ENCODE results near the gene KMT2C. TPM values are rescaled to one million over a fixed set of nuclear protein-coding genes. Genes with fewer than 3 reads are reported as not detected.

KMT2C gene
- total RNA-seq, 2 experiments from 2014 or later, result 66.7 to 74.0 TPM

DNA sequence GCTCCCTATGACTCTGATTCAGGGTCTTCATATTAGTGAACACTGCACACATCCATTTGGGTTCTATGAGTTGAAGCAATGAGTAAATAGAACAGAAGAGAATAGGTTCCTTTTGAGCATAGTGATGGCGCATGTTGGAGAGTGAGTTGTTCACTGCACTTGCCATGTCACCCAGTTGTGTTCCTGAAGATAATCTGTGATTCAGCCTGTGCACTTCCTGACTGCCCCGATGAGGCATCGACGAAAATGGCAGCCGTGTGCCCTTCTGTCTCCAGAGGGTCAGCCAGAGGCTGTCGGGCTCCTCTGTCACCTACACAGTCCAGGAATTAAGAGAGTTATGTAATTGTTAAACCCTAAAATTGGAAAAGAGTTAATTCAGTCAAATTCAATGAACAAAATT is 315.6 kb downstream of the KMT2C start:
- H3K4me1 Mint-ChIP-seq, result peaks cover 10% of the 10 kb centered on the region
- H3K4me3 Mint-ChIP-seq, result no peak overlapping the region
- no peaks in the 10 kb centered on the region for H3K27me3 Mint-ChIP-seq
- peaks cover 71% of the 10 kb centered on the region for H3K36me3 Mint-ChIP-seq (ENCODE audit: low read depth)
- POLR2A ChIA-PET, result no interaction called here
- H3K27ac Mint-ChIP-seq, result no peak overlapping the region
- peaks cover 12% of the 10 kb centered on the region for H3K9me3 Mint-ChIP-seq
- DNase-seq, result no peak
- CTCF ChIA-PET, result no interaction called here

DNA sequence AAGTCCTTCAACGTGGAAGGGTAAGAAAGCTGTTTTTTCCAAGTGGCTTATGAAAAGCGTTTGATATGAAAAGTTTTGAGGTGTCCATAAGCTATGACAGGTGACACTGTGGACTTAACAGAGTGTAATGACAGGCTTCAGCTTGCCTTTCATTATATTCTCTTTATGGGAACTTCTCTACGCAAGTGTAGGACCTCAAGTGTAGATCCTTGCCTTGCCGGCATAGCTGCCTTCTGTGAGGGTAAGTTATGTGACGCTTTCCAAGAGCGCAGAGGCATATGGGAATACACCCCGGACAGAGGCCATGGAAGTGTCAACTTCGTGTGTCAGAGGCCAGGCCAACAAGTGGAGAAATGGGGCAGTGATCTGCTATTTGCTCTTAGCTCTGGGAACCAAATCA is 318.4 kb downstream of the KMT2C start:
- peak overlapping the region; percentile 63 for H3K27ac Mint-ChIP-seq
- H3K9me3 Mint-ChIP-seq, result no peaks in the 10 kb centered on the region
- H3K27me3 Mint-ChIP-seq, result no peaks in the 10 kb centered on the region
- H3K4me1 Mint-ChIP-seq, result peaks cover 2% of the 10 kb centered on the region
- peaks cover 53% of the 10 kb centered on the region for H3K36me3 Mint-ChIP-seq (ENCODE audit: low read depth)
- ChIA-PET POLR2A (interaction anchor here (0.5 to 0.7 kb wide), 2 partner anchors 10 to 480 kb away, joined by 3 read pairs; no protein-coding TSS in a partner anchor), CTCF (no interaction called here)
- no peak for DNase-seq
- H3K4me3 Mint-ChIP-seq, result no peak overlapping the region

DNA sequence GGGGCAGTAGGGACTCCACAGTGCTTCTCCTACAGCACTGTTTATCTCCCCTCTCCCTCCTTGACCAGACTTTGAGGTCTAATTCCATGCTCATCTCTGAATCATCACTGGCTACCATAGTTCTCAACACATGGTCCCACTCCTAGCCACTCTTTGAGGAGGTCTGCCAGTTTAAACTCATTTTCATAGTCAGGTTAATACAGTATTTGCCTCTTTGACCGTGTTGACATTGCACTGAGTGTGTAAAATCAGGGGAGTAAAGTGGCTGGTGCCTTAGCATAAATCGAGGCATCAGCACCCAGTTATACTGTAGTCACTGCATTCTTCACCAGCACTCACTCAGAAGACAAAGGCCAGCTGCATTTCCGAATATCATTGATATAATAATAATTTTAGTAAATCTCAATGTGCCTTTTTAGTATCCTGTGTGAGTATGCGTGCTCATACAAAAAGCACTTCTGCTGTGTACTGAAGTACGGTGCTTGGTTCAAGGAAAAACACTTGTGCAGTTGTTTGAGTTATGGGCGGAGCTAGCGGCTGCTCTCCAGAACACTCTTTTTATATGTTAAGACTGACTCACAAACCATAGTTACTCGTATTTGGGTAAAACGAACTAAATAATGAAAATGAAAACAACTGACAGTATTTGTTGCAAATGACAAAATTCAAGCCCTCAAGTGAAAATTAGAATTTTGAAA is 320.6 kb downstream of the KMT2C start:
- Mint-ChIP-seq H3K4me3 (no peak overlapping the region), H3K36me3 (ENCODE audit: low read depth) (peaks cover 40% of the 10 kb centered on the region), H3K27ac (no peak overlapping the region), H3K27me3 (no peaks in the 10 kb centered on the region), H3K4me1 (no peaks in the 10 kb centered on the region), H3K9me3 (no peaks in the 10 kb centered on the region)
- POLR2A ChIA-PET, result no interaction called here
- CTCF ChIA-PET, result interaction anchor here (1.4 kb wide), 1 partner anchor 13 kb away, joined by 4 read pairs; no protein-coding TSS in a partner anchor
- DNase-seq, result no peak

DNA sequence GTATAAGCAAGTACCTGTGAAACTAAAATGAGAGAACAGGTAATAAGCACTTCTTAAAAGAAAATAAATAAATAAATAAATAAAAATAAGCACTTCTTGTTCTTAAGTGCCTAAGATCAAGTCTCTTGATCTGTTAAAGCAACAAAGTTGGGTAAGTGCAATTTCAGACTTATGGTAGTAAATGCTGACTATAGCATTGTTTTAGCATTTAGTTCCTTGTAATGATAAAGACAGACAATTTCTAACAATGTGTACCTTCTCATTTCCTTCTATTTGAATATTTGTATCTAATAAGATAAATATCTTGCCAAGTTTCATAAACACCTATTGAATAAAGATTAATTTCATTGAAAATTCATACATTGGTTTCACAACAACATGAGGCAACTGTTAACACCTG is 323.0 kb downstream of the KMT2C start:
- ChIA-PET CTCF (no interaction called here), POLR2A (no interaction called here)
- no peaks in the 10 kb centered on the region for H3K9me3 Mint-ChIP-seq
- no peaks in the 10 kb centered on the region for H3K27me3 Mint-ChIP-seq
- H3K4me1 Mint-ChIP-seq, result peaks cover 4% of the 10 kb centered on the region
- no peak overlapping the region for H3K27ac Mint-ChIP-seq
- peaks cover 25% of the 10 kb centered on the region for H3K36me3 Mint-ChIP-seq (ENCODE audit: low read depth)
- no peak for DNase-seq
- no peak overlapping the region for H3K4me3 Mint-ChIP-seq

DNA sequence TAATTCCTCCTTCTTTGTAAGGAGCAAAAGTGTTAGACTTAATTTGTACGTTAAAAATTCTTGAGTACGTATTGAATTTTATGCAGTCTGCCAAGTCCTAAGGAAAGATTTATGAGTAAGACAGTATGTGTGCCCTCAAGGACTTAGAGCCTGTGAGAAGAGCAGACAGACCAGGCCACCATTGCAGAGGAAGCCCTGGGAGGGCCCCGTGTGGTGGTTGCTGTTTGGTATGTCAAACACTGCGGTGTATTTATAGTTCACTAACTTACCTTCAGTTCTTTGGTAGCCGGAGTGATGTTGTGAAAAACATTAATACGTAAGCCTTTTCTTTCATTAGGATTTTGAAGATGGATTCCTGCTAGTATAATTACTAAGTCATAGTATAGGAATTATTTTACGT is 327.4 kb downstream of the KMT2C start:
- ChIA-PET POLR2A (no interaction called here), CTCF (no interaction called here)
- Mint-ChIP-seq H3K27me3 (no peaks in the 10 kb centered on the region), H3K4me1 (peaks cover 4% of the 10 kb centered on the region), H3K27ac (no peak overlapping the region), H3K4me3 (no peak overlapping the region), H3K36me3 (ENCODE audit: low read depth) (peaks cover 17% of the 10 kb centered on the region), H3K9me3 (no peaks in the 10 kb centered on the region)
- DNase-seq, result no peak

DNA sequence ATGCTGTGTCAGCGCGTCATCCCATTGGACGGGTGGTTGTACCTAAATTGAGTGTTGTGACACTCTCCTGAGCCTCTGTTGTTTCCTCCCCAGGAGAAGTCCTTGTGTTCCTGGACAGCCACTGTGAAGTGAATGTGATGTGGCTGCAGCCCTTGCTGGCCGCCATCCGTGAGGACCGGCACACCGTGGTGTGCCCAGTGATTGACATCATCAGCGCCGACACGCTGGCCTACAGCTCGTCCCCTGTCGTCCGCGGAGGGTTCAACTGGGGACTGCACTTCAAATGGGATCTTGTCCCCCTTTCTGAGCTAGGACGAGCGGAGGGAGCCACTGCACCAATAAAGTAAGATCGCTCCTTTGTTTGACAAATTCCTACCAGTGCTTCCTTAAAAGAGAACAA is 327.9 kb downstream of the KMT2C start:
- no peaks in the 10 kb centered on the region for H3K9me3 Mint-ChIP-seq
- H3K36me3 Mint-ChIP-seq (ENCODE audit: low read depth), result peaks cover 17% of the 10 kb centered on the region
- ChIA-PET CTCF (no interaction called here), POLR2A (no interaction called here)
- no peak overlapping the region for H3K27ac Mint-ChIP-seq
- no peak overlapping the region for H3K4me3 Mint-ChIP-seq
- H3K4me1 Mint-ChIP-seq, result peaks cover 4% of the 10 kb centered on the region
- DNase-seq, result no peak
- H3K27me3 Mint-ChIP-seq, result no peaks in the 10 kb centered on the region

DNA sequence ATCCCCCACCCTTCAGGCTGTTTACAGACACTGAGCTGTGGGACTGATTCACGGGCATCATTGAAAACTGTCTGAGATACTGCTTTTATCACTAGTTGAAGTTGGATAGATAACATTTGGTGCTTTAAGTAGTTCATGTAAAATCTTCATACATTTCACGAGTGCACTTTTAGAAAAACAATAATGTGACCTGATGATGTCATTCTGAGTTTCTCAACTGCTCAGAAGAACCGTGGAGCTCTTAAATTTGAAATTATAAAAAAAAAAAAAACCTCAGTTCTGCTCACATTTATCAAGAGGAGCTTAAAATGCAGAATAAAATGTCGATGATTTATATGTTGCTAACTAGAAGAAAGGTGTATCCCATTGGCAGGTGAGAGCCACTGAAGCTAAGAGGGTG is 328.8 kb downstream of the KMT2C start:
- Mint-ChIP-seq H3K36me3 (ENCODE audit: low read depth) (peaks cover 17% of the 10 kb centered on the region), H3K9me3 (no peaks in the 10 kb centered on the region), H3K27me3 (no peaks in the 10 kb centered on the region), H3K4me1 (peaks cover 4% of the 10 kb centered on the region), H3K4me3 (no peak overlapping the region), H3K27ac (no peak overlapping the region)
- DNase-seq, result no peak
- POLR2A ChIA-PET, result no interaction called here
- CTCF ChIA-PET, result no interaction called here

DNA sequence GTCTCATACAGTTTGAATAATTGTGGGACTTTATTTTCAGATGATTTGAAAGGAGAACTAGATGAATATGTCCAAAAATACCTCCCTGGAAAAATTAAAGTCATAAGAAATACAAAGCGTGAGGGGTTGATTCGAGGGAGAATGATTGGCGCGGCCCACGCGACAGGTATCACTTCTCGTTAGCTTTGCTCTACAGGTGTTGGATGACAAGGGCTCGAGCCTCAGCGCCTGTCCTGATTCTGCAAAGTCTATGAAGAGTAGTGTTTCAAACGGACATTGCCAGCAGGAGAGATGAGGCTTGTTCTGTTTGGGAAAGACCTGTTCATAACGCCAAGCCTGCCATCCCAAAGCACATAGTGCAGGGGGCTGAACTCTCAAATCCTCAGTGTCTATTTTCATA is 330.6 kb downstream of the KMT2C start:
- no peaks in the 10 kb centered on the region for H3K9me3 Mint-ChIP-seq
- peaks cover 4% of the 10 kb centered on the region for H3K4me1 Mint-ChIP-seq
- ChIA-PET CTCF (interaction anchor here (1.2 kb wide), 1 partner anchor 29 kb away, joined by 3 read pairs; no protein-coding TSS in a partner anchor), POLR2A (no interaction called here)
- no peak for DNase-seq
- peaks cover 13% of the 10 kb centered on the region for H3K36me3 Mint-ChIP-seq (ENCODE audit: low read depth)
- H3K27ac Mint-ChIP-seq, result no peak overlapping the region
- H3K27me3 Mint-ChIP-seq, result no peaks in the 10 kb centered on the region
- H3K4me3 Mint-ChIP-seq, result no peak overlapping the region

DNA sequence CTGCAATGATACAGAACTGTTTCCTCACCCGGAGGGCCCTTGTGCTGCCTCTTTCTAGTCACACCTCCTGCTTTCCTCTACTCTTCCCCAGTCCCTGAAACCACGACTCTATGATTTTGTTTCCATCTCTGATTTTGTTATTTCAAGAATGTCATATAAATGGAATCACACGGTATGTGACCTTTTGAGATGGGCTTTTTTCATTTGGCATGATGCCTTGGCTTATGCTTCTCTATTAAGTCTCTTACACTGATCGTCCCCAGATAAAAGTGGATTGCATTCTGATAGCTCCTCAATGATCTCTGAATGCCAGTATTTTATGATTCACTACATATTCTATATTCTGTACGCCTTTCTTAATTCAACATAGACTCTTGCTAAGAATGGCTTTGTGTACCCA is 332.1 kb downstream of the KMT2C start:
- H3K27me3 Mint-ChIP-seq, result no peaks in the 10 kb centered on the region
- no peak overlapping the region for H3K27ac Mint-ChIP-seq
- no peak for DNase-seq
- ChIA-PET CTCF (no interaction called here), POLR2A (no interaction called here)
- no peaks in the 10 kb centered on the region for H3K9me3 Mint-ChIP-seq
- H3K36me3 Mint-ChIP-seq (ENCODE audit: low read depth), result peaks cover 11% of the 10 kb centered on the region
- no peaks in the 10 kb centered on the region for H3K4me1 Mint-ChIP-seq
- H3K4me3 Mint-ChIP-seq, result no peak overlapping the region

DNA sequence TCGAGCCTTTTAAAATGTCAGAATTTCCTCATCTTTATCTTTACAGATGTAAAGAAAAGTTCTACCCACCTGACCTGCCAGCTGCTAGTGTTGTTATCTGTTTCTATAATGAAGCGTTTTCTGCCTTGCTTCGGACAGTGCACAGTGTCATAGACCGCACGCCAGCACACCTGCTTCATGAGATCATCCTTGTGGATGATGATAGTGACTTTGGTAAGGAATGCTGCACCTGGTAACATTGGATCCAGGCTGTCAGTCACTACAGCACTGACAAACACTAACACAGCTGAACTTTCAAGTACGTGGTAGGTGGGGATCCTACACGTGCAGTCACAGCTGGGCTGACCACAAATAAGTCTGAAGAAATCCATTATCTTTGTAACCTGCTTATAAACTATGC is 332.7 kb downstream of the KMT2C start:
- Mint-ChIP-seq H3K27ac (no peak overlapping the region), H3K4me3 (no peak overlapping the region), H3K36me3 (ENCODE audit: low read depth) (peaks cover 11% of the 10 kb centered on the region), H3K9me3 (no peaks in the 10 kb centered on the region), H3K4me1 (no peaks in the 10 kb centered on the region), H3K27me3 (no peaks in the 10 kb centered on the region)
- no peak for DNase-seq
- ChIA-PET POLR2A (no interaction called here), CTCF (no interaction called here)

DNA sequence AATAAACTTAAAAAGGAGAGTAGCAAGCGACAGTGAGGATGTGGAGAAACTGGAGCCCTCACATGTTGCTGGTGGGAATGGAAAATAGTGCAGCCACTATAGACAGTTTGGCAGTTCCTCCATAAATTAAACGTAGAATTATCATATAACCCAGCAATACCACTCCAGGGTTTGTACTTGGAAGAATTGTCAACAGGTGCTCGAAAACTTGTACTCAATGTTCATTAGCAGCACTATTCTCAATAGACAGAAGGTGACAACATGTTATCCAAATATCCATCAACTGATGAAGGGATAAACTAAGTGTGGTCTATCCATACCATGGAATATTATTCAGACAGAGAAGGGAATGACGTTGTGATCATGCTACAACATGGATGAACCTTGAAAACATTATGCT is 338.5 kb downstream of the KMT2C start:
- DNase-seq, result no peak
- H3K27ac Mint-ChIP-seq, result no peak overlapping the region
- H3K4me3 Mint-ChIP-seq, result no peak overlapping the region
- H3K4me1 Mint-ChIP-seq, result no peaks in the 10 kb centered on the region
- H3K27me3 Mint-ChIP-seq, result no peaks in the 10 kb centered on the region
- ChIA-PET CTCF (no interaction called here), POLR2A (no interaction called here)
- peaks cover 4% of the 10 kb centered on the region for H3K36me3 Mint-ChIP-seq (ENCODE audit: low read depth)
- no peaks in the 10 kb centered on the region for H3K9me3 Mint-ChIP-seq

DNA sequence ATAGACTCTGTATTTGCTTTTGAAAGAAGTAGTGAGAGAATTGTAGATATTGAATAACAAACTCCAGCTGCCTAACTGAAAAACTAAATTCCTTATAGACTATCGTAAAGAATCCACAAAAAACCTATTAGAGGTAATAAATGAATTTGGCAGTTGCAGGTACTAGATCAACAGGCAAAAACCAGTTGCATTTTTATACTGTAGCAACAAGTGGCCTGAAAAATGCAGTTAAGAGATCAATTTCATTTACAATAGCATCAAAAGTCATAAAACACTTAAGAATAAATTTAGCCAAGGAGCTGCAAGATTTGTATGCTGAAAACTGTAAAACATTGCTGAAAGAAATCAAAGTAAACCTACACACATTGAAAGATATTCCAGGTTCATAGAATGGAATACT is 340.0 kb downstream of the KMT2C start:
- H3K9me3 Mint-ChIP-seq, result no peaks in the 10 kb centered on the region
- CTCF ChIA-PET, result no interaction called here
- H3K27ac Mint-ChIP-seq, result no peak overlapping the region
- POLR2A ChIA-PET, result no interaction called here
- no peak for DNase-seq
- no peak overlapping the region for H3K4me3 Mint-ChIP-seq
- H3K36me3 Mint-ChIP-seq (ENCODE audit: low read depth), result peaks cover 3% of the 10 kb centered on the region
- no peaks in the 10 kb centered on the region for H3K27me3 Mint-ChIP-seq
- H3K4me1 Mint-ChIP-seq, result no peaks in the 10 kb centered on the region

DNA sequence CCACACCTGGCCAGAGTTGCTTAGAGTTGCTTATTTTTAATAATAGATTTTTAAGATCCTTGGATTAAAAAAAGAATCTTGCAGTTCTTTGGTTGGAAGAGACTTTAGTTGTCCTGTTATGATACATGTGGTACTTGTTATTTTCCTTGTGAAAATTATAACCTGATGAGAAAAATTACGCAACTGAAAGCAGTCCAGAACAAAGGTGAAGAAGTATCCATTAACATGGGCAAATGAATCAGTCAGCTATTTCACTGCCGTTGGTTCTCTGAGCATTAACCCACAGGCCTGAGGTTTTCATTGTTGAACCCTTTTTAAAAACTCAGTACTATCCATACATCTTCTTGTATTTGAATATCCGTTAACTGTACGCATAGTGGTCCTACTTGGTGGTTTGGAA is 342.1 kb downstream of the KMT2C start:
- Mint-ChIP-seq H3K4me1 (no peaks in the 10 kb centered on the region), H3K36me3 (ENCODE audit: low read depth) (peaks cover 5% of the 10 kb centered on the region), H3K9me3 (peaks cover 9% of the 10 kb centered on the region), H3K27ac (no peak overlapping the region), H3K4me3 (no peak overlapping the region), H3K27me3 (no peaks in the 10 kb centered on the region)
- no peak for DNase-seq
- ChIA-PET CTCF (no interaction called here), POLR2A (no interaction called here)

DNA sequence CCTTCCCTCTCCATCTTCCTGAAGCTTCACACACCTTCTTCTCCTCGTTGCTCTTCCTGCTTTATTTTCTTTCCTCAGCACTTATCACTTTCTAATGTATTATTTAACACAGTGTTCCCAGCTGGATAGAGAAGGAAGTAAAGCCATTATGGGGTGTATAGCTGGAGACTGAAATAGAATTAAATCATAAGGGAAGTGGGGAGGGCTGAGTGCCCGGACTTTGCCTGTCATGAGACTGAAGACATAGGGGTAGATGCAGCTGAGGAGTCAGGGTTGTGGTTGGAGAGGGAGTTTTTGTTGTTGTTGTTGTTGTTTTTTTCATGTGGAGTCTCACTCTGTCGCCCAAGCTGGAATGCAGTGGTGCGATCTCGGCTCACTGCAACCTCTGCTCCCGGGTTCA is 345.1 kb downstream of the KMT2C start:
- H3K27me3 Mint-ChIP-seq, result no peaks in the 10 kb centered on the region

More for the DNA sequence above, 345.1 kb downstream of the KMT2C start:
- POLR2A ChIA-PET, result no interaction called here
- Mint-ChIP-seq H3K4me1 (no peaks in the 10 kb centered on the region), H3K4me3 (no peak overlapping the region), H3K36me3 (ENCODE audit: low read depth) (peaks cover 7% of the 10 kb centered on the region), H3K9me3 (peaks cover 19% of the 10 kb centered on the region), H3K27ac (no peak overlapping the region)
- DNase-seq, result no peak
- CTCF ChIA-PET, result no interaction called here
